DOHH2 (cell line): ENCODE measurements around the gene HDAC3.
"Not testable (repeated sequence)": the region's sequence is repeated elsewhere in the genome, so short reads cannot be mapped to it uniquely, and the experiment has no call there.

ENCODE experiments used
- H3F3A ChIP-seq: fragments of 200-600 bp; sonication (generic), shearing (Covaris generic); 2 replicates; pipeline ENCODE4 v1.6.0; 2016; ENCODE audit warnings: antibody characterized with exemption, mild to moderate bottlenecking; ENCODE audit not compliant: control insufficient read depth, insufficient read depth
- H3K27ac ChIP-seq: fragments of 200-600 bp; sonication (generic); 2 replicates; pipeline ENCODE4 v1.5.1; 2014; ENCODE audit warnings: low read depth, mild to moderate bottlenecking, low read length, moderate library complexity
- H3K27me3 ChIP-seq: fragments of 200-600 bp; sonication (generic); 2 replicates; pipeline ENCODE4 v1.6.1; 2014; ENCODE audit warnings: mild to moderate bottlenecking, low read length, mixed read lengths; ENCODE audit not compliant: control insufficient read depth
- H3K36me3 ChIP-seq: fragments of 200-600 bp; sonication (generic); 2 replicates; pipeline ENCODE4 v1.6.1; 2014; ENCODE audit warnings: mild to moderate bottlenecking, low read length, moderate library complexity, mixed read lengths; ENCODE audit not compliant: control insufficient read depth
- H3K4me1 ChIP-seq: fragments of 200-600 bp; sonication (generic); 2 replicates; pipeline ENCODE4 v1.6.1; 2014; ENCODE audit warnings: mild to moderate bottlenecking, low read length, mixed read lengths; ENCODE audit not compliant: control insufficient read depth
- H3K4me2 ChIP-seq: fragments of 200-600 bp; sonication (generic); 2 replicates; pipeline ENCODE4 v1.6.0; 2014; ENCODE audit warnings: mild to moderate bottlenecking, low read length, moderate library complexity
- H3K4me3 ChIP-seq: fragments of 200-600 bp; sonication (generic); 2 replicates; pipeline ENCODE4 v1.5.1; 2014; ENCODE audit warnings: mild to moderate bottlenecking, low read length, mixed read lengths
- H3K79me2 ChIP-seq: fragments of 200-600 bp; sonication (generic); 2 replicates; pipeline ENCODE4 v1.6.1; 2014; ENCODE audit warnings: mild to moderate bottlenecking, low read length, mixed read lengths; ENCODE audit not compliant: control insufficient read depth
- H3K9me2 ChIP-seq: fragments of 200-600 bp; sonication (generic); replicated peaks from 2 replicates; pipeline ENCODE4 v1.6.1; 2014; ENCODE audit warnings: mild to moderate bottlenecking, low read length, mixed read lengths; ENCODE audit not compliant: control insufficient read depth
- H3K9me3 ChIP-seq: fragments of 200-600 bp; sonication (generic); 2 replicates; pipeline ENCODE4 v1.6.1; 2014; ENCODE audit warnings: antibody characterized with exemption, low read length, mixed read lengths; ENCODE audit not compliant: control insufficient read depth, insufficient read depth
- H4K20me1 ChIP-seq: fragments of 200-600 bp; sonication (generic); 2 replicates; pipeline ENCODE4 v1.6.0; 2014; ENCODE audit warnings: low read depth, mild to moderate bottlenecking, antibody characterized with exemption, low read length, moderate library complexity; ENCODE audit not compliant: control insufficient read depth, insufficient read depth
- CTCF ChIP-seq: fragments of 200-600 bp; sonication (generic); IDR thresholded peaks from one replicate; pipeline ENCODE4 v1.5.1; 2014; ENCODE audit warnings: antibody characterized with exemption, mild to moderate bottlenecking, low read depth, low read length; ENCODE audit not compliant: poor library complexity, severe bottlenecking
- EZH2phosphoT487 ChIP-seq: fragments of 200-600 bp; sonication (generic); IDR thresholded peaks from 2 replicates; pipeline ENCODE4 v1.6.1; 2017; ENCODE audit warnings: borderline replicate concordance, mild to moderate bottlenecking, antibody characterized with exemption, low read length, moderate library complexity, mixed read lengths

Gene HDAC3

GRCh38 chr5:141613344-141613743 lies 23.3 kb downstream of the HDAC3 start:
- Histone ChIP-seq H3F3A (peaks cover 7% of the 10 kb centered on the region; the same call in 1 of the 2 replicates), H3K27me3 (no peaks in the 10 kb centered on the region), H3K4me1 (peaks cover 61% of the 10 kb centered on the region), H4K20me1 (peaks cover 7% of the 10 kb centered on the region; the same call in 1 of the 2 replicates), H3K9me3 (no peaks in the 10 kb centered on the region), H3K36me3 (peaks cover 23% of the 10 kb centered on the region), H3K79me2 (peaks cover 95% of the 10 kb centered on the region), H3K9me2 (no peaks in the 10 kb centered on the region), H3K27ac (no peak overlapping the region), H3K4me3 (no peak overlapping the region), H3K4me2 (peak overlapping the region; percentile 22; the same call in 1 of the 2 replicates)
- TF ChIP-seq CTCF: no peak
- TF ChIP-seq EZH2phosphoT487: no peak

- peaks cover 15% of the 10 kb centered on the region; the same call in 1 of the 2 replicates for H4K20me1 ChIP-seq
- H3K4me3 ChIP-seq: no peak overlapping the region
- peaks cover 8% of the 10 kb centered on the region for H3F3A ChIP-seq
- no peaks in the 10 kb centered on the region for H3K9me2 ChIP-seq
- H3K36me3 ChIP-seq: peaks cover 16% of the 10 kb centered on the region
- H3K27ac ChIP-seq: no peak overlapping the region
- H3K79me2 ChIP-seq: peaks cover 94% of the 10 kb centered on the region
- no peak overlapping the region for H3K4me2 ChIP-seq
- H3K27me3 ChIP-seq: no peaks in the 10 kb centered on the region
- H3K9me3 ChIP-seq: no peaks in the 10 kb centered on the region
- TF ChIP-seq CTCF (no peak), EZH2phosphoT487 (no peak)
- peaks cover 64% of the 10 kb centered on the region for H3K4me1 ChIP-seq
Observed at GRCh38 chr5:141611289-141611688, 25.4 kb downstream of the HDAC3 start.

GRCh38 chr5:141609921-141610320 lies 26.7 kb downstream of the HDAC3 start:
- H3K4me2 ChIP-seq: not testable (repeated sequence)

GRCh38 chr5:141609044-141609443 lies 27.6 kb downstream of the HDAC3 start:
- H3K27me3 ChIP-seq: no peaks in the 10 kb centered on the region
- TF ChIP-seq CTCF (no peak), EZH2phosphoT487 (no peak)
- peaks cover 69% of the 10 kb centered on the region for H3K4me1 ChIP-seq

More at GRCh38 chr5:141609921-141610320, 26.7 kb downstream of the HDAC3 start:
- not testable (repeated sequence) for H3K36me3 ChIP-seq, H3K27ac ChIP-seq, H3K4me3 ChIP-seq, H3K27me3 ChIP-seq, H3K9me2 ChIP-seq, H4K20me1 ChIP-seq, H3K9me3 ChIP-seq
- Histone ChIP-seq H3K4me1 (peaks cover 69% of the 10 kb centered on the region), H3K79me2 (peaks cover 88% of the 10 kb centered on the region), H3F3A (peaks cover 17% of the 10 kb centered on the region)

More at GRCh38 chr5:141609044-141609443, 27.6 kb downstream of the HDAC3 start:
- H3K36me3 ChIP-seq: peaks cover 9% of the 10 kb centered on the region
- H3K9me2 ChIP-seq: no peaks in the 10 kb centered on the region
- no peak overlapping the region for H3K27ac ChIP-seq
- no peak overlapping the region for H3K4me3 ChIP-seq
- peaks cover 17% of the 10 kb centered on the region for H3F3A ChIP-seq
- no peak overlapping the region for H3K4me2 ChIP-seq
- no peaks in the 10 kb centered on the region for H3K9me3 ChIP-seq
- peaks cover 88% of the 10 kb centered on the region for H3K79me2 ChIP-seq
- H4K20me1 ChIP-seq: peaks cover 16% of the 10 kb centered on the region; the same call in 1 of the 2 replicates
